Fibroblast of lung (primary cell): Measurements from ENCODE around the gene HCFC1R1.

Source experiments
- CTCF ChIP-seq, 2 donors: IDR thresholded peaks in 1 of 2; conservative IDR thresholded peaks in 1 of 2; 1 replicate in 1 of 2; 2 replicates in 1 of 2; pipeline ENCODE4 v1.5.1; 2011 to 2012; ENCODE audit warnings: low read length in 2 of 2, control low read depth in 1 of 2, inconsistent platforms in 1 of 2, low read depth in 1 of 2, mild to moderate bottlenecking in 1 of 2
- EZH2 ChIP-seq: IDR thresholded peaks from 2 replicates; pipeline ENCODE4 v1.5.1; 2012; ENCODE audit warnings: low read length, control low read depth, mild to moderate bottlenecking; ENCODE audit errors: missing control alignments

GRCh38 chr16:3021449-3022207 lies 2.1 kb downstream of the HCFC1R1 start:
- TF ChIP-seq EZH2 (no peak), CTCF (conservative IDR thresholded peaks at IDR 0.05 in 1 of 2, IDR thresholded peaks at IDR 0.05 in 1 of 2; ENCODE audit: low read depth in 1 of 2, low read length in 2 of 2) (peak; percentile 26 to 39)
